NCI-H2196 treated with DMSO at 0.1 percent for 48 hours (cell line): ENCODE measurements around the gene SMCP.

Experiments
- DNase-seq: peaks from one replicate; lab custom pipeline; 2025; ENCODE audit not compliant: unreplicated experiment; lab: John Stamatoyannopoulos, UW

The SMCP gene, protein sequence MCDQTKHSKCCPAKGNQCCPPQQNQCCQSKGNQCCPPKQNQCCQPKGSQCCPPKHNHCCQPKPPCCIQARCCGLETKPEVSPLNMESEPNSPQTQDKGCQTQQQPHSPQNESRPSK

GRCh38 chr1:152878042-152878441 is at the start of gene SMCP:
Gene SMCP (plus strand): TSS chr1:152878322. CDS start chr1:152884423, 6,101 bp downstream.
- DNase-seq, result no peak

DNA sequence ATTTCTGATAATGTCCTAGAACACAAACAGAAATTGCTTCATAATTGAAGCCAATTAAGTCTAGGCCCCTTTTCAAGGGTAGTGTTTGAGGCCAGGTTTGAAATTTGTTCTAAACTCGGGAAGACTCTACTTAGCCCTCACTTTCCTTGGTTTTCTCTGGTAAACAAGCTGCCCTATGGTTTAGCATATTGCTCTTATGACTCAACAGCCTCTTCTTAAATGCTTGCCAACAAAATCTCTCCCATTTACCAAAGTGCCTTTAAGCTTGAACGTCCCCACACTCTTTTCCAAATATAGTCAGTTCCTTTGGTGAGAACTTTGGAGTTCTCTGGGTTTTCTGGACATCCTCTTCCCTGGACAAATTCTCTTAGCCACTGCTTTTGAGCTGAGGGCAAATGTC is 41.3 kb upstream of the SMCP start:
- no peak for DNase-seq

- no peak for DNase-seq
Measured at GRCh38 chr1:152842556-152842955, 35.6 kb upstream of the SMCP start, which contains the start of gene LCE6A. Gene LCE6A (plus strand): TSS chr1:152842856. CDS start chr1:152843521, 665 bp downstream.

- DNase-seq, result no peak
Measured at GRCh38 chr1:152855661-152856060, 22.5 kb upstream of the SMCP start.

DNA sequence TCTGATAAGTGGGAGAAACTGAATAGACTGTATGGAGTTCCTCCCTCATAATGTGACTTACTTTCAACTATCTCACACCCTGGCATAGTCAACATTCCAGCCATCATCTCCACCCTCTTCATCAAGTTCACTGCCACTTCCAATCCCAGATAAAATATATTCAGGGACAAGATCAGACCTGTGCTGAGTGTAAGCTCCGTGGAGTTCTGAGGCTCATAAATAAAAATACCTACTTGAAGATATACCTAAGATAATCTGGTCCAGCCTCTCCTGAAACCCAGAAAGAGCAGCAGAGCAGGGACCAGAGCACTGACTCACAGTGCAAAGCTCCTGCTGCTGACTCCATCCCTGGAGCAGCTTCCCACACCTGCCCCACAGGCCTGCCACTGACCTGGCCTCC is 20.1 kb upstream of the SMCP start:
- DNase-seq, result no peak

DNA sequence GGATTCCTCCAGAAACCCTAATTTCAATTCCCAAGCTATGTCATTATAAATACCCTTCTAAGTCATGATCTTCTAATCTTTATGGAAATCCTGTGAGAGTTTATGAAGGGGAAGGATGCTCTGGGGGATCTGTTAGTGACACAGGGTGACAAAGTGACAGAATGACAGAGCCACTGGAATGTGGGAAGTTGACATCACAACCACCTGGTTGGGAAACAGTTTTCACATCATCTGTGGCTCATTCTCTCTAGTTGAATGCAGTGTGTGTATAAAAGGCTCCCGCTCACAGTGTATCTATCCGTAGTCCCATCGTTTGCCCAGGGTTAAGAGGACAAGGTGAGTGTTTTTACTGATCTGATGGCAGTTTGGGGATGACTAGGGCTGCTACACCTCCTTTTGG is 18.4 kb upstream of the SMCP start, which contains the start of gene LCE7A:
TSS of gene LCE7A (plus strand) at position 301 of the 400 bp plus-strand sequence. CDS start 702 bp downstream, outside the sequence.
- DNase-seq, result no peak

- no peak for DNase-seq
Measured at GRCh38 chr1:152860129-152860528, 18.0 kb upstream of the SMCP start.

DNA sequence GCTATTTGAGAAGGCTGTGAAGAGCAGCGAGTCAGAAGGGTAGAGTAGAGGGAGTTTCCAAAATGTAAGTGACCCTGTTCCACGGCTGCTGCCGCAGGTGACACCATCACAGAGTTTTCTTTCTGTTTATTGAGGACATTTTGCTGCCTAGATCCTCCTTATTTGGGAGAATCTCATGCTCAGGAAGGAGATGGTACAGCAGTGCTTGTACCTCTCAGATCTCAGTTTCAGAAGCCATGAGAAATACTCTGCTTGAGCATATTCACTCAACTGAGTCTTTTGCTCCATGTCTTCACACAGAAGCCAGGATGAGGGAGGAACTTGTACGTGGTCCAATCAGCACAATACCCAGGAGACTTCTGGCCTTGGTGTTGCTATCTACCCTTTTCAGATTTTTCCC is 16.7 kb upstream of the SMCP start:
- no peak for DNase-seq

GRCh38 chr1:152864443-152864842 is 13.7 kb upstream of the SMCP start:
- DNase-seq, result no peak

- DNase-seq, result no peak
Measured at GRCh38 chr1:152866321-152866720, 11.8 kb upstream of the SMCP start.

- DNase-seq, result no peak
Measured at GRCh38 chr1:152869808-152870419, 8.2 kb upstream of the SMCP start.

GRCh38 chr1:152870831-152871730 is 7.0 kb upstream of the SMCP start:
- no peak for DNase-seq

- no peak for DNase-seq
Measured at GRCh38 chr1:152871731-152872126, 6.4 kb upstream of the SMCP start.

DNA sequence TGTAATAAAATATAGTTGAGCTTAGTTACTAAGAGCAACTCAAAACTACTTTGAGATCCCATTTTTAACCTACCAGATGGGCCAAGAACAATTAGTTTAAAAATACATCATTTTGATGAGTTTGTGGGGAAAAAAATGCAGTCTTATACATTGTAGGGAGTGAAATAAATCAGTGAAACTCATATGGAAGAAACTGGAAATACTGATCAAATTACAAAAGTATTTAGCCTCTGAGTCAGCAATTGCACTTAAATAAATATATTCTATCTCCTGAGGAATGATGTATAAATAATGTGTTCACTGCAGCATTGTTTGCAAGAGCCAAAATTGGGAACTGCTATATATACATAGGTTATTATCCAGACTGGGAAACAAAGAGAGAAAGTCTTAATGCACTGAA is 4.6 kb upstream of the SMCP start:
- DNase-seq, result no peak

DNA sequence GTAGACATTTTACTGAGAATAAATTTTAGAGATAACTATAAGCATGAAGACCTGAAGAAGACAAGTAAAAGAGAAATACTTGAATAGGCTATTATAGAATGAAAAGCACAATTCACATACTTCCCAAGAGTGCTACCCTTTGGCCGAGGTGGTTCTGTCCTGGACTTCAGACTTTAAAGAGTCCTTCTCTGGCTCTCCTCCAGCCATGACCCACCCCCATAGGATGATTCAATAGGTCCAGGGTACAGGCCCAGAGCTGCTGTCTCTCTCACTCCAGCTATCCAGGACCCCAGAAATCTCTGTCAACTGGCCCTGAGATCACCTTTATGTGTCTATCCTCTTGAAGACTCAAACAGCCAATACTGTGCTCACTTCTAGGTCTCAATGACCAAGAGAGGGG is 1.3 kb upstream of the SMCP start:
- DNase-seq, result no peak

DNA sequence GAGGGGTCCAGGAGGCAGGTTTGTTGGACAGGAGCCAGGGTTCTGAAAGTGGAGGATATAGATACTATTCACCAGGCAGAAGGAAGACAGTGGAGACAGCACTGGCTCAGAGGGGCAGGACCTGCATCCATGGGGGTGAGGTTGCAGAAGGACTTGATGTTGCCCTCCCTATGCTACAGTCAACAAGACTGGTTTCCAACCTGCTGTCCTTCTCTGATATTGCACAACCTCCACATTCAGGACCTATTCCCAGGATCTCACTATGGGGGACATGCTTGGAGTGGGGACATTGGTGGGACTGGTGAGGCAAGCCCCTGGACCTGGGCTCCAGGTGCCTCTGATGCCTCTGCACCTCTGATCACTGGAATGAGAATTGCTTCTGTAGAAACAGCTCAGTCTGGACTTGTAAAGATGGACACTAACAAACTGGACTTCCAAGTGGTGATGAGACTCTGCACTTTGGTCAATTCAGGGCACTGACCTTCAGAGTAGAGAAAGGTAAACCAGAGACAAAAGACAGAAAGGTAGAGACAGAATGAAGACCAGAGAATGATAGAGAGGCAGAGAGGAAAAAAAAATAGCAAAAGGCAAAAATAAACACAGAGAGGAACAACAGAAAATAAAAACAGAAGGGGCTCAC is 1.6 kb downstream of the SMCP start:
- DNase-seq, result no peak

DNA sequence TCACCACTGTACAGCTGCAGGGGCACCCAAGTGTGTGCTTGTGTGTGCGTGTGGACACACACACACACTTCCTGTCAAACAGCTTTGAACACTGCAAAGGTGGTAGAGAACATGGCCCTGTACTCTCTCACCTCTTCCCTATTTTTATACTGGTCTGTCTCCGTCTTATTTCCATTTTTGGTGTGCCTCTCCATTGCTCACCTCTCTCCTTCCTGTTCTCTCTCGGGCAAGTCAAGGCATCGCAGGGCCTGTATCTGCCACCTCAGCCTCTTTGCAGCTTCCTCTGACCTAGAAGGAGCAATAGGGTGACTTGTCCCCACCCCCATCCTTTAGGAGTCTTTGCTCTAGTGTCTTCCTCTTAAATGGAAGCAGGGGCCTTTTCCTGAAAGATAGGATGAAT is 2.2 kb downstream of the SMCP start:
- no peak for DNase-seq

DNA sequence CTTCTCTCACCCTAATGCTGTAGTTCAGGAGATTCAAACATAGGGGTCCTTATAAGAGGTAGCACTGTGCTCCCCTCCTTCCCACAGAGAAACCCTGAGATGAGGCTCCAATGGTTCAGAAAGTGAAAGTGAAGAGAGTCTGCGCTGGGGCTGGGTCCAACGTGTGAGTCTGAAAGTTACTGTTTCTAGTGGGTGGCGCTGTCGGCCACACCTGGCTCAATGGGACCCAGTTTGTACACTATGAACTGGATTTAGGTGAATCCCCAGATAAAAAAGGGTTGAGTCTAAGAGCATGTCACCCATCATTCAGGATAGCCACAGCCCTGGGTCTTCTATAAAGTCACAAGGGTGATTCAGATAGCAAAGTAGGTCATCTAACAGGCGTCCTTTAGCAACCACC is 2.8 kb downstream of the SMCP start:
- no peak for DNase-seq

DNA sequence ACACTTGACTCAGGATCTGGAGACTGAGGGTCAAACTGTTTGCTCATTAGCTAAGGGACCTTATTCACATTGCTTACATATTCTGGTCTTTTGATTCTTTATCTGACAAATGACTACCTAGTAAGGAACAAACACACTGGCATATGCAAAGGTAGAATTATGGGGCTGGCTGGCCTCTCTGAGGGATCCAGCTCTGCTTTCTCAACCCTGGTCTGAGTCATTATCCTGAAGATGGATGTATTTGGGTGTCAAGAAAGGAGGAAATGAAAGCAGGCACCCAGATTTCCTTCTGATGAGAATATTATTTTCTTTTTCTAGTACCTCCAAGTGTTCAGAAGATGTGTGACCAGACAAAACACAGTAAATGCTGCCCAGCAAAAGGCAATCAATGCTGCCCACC is 6.0 kb downstream of the SMCP start:
- DNase-seq, result no peak

GRCh38 chr1:152884506-152884905 is 6.4 kb downstream of the SMCP start:
- DNase-seq, result no peak

GRCh38 chr1:152884966-152885624 is 7.0 kb downstream of the SMCP start:
- DNase-seq, result no peak
